ENCODE measurements around the gene STAM2. TPM values are rescaled to one million over a fixed set of nuclear protein-coding genes. Genes with fewer than 3 reads are reported as not detected.

STAM2 gene
- total and polyA plus RNA-seq, 2 of the 13 experiments (the other 11 are each of a cell fraction or from before 2014, with no cell fraction given): 14.7 to 24.1 TPM

GRCh38 chr2:152189622-152190495 lies 14.3 kb upstream of the STAM2 start (continued):
- TF ChIP-seq CEBPB (IDR thresholded peaks at IDR 0.05; ENCODE audit: borderline replicate concordance, low read depth, low read length) (no peak), MXD4 (CRISPR knock-in tag; IDR thresholded peaks at IDR 0.05) (no peak), SMC3 (IDR thresholded peaks at IDR 0.05; ENCODE audit: low read length) (peak; percentile 94), HMG20B (CRISPR knock-in tag; conservative IDR thresholded peaks at IDR 0.05) (no peak), ZNF775 (CRISPR knock-in tag; IDR thresholded peaks at IDR 0.05; ENCODE audit: borderline replicate concordance) (no peak), ZNF484 (CRISPR knock-in tag; IDR thresholded peaks at IDR 0.05; ENCODE audit: borderline replicate concordance, low read depth) (no peak), NONO (IDR thresholded peaks at IDR 0.05) (no peak), NONO (CRISPR knock-in tag; conservative IDR thresholded peaks at IDR 0.05) (no peak), AHDC1 (CRISPR knock-in tag; IDR thresholded peaks at IDR 0.05; ENCODE audit: borderline replicate concordance) (no peak), BORCS8-MEF2B (CRISPR knock-in tag; IDR thresholded peaks at IDR 0.05) (no peak), ZNF230 (CRISPR knock-in tag; IDR thresholded peaks at IDR 0.05) (no peak), RFXANK (CRISPR knock-in tag; IDR thresholded peaks at IDR 0.05) (0 out of 2 replicates have a peak, but pooled peaks have one; percentile 42), RXRA (CRISPR knock-in tag; IDR thresholded peaks at IDR 0.05) (no peak), ERF (CRISPR knock-in tag; IDR thresholded peaks at IDR 0.05) (peak; percentile 37; the same call in 1 of the 2 replicates), USF2 (IDR thresholded peaks at IDR 0.05; ENCODE audit: low read depth, low read length) (no peak), USF2 (CRISPR knock-in tag; IDR thresholded peaks at IDR 0.05; ENCODE audit: borderline replicate concordance) (peak; percentile 45; the same call in 1 of the 2 replicates), NRL (CRISPR knock-in tag; IDR thresholded peaks at IDR 0.05; ENCODE audit: borderline replicate concordance) (no peak)
- TF ChIP-seq, protein P1, sequence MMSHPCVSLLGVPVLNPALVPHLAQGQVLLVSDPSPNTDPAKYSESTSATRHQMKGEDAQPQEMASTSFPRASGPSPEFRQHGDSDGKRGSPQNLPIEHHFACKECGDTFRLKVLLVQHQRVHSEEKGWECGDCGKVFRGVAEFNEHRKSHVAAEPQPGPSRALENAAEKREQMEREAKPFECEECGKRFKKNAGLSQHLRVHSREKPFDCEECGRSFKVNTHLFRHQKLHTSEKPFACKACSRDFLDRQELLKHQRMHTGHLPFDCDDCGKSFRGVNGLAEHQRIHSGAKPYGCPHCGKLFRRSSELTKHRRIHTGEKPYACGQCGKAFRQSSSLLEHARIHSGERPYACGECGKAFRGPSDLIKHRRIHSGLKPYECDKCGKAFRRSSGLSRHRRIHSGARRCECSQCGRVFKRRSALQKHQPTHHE (CRISPR knock-in tag; IDR thresholded peaks at IDR 0.05; ENCODE audit: borderline replicate concordance): no peak
- TF ChIP-seq, protein P2, sequence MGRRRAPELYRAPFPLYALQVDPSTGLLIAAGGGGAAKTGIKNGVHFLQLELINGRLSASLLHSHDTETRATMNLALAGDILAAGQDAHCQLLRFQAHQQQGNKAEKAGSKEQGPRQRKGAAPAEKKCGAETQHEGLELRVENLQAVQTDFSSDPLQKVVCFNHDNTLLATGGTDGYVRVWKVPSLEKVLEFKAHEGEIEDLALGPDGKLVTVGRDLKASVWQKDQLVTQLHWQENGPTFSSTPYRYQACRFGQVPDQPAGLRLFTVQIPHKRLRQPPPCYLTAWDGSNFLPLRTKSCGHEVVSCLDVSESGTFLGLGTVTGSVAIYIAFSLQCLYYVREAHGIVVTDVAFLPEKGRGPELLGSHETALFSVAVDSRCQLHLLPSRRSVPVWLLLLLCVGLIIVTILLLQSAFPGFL (CRISPR knock-in tag; IDR thresholded peaks at IDR 0.05): no peak
